Naive thymus-derived CD4-positive, alpha-beta T cell (primary cell): ENCODE measurements around the gene PRDM16. TPM values are rescaled to one million over a fixed set of nuclear protein-coding genes. Genes with fewer than 3 reads are reported as not detected.

Source experiments
- ATAC-seq: fragments of 150-1000 bp; cut with Tn5 transposase; 2 replicates; pipeline ENCODE4 v1.10.0; 2021; ENCODE audit warnings: mild to moderate bottlenecking, moderate library complexity
- CTCF ChIA-PET: fragments of 350-600 bp; sonication (Branson Sonifier 250); formaldehyde crosslinking; loops from one replicate; lab custom pipeline; 2021; ENCODE audit warnings: antibody characterized with exemption; lab: Charles Lee
- POLR2A ChIA-PET: fragments of 350-600 bp; sonication (Branson Sonifier 250); formaldehyde crosslinking; loops from one replicate; lab custom pipeline; 2021; ENCODE audit warnings: antibody characterized with exemption, inconsistent platforms; lab: Charles Lee
- DNase-seq, 9 donors: peaks; one replicate each; pipeline versions ENCODE4 v3.0.0 to v3.0.0-alpha.2; 2020 to 2022; ENCODE audit warnings: mixed read lengths in 1 of 9
- H3K27ac ChIP-seq: one replicate; pipeline ENCODE4 v1.7.0; 2013; ENCODE audit warnings: mild to moderate bottlenecking, low read depth, low read length, moderate library complexity
- H3K27me3 ChIP-seq, 2 donors: one replicate each; pipeline ENCODE4 v1.7.0; 2013; ENCODE audit warnings: low read length in 2 of 2, mild to moderate bottlenecking in 2 of 2, moderate library complexity in 2 of 2; ENCODE audit not compliant: control insufficient read depth in 2 of 2, insufficient read depth in 2 of 2
- H3K36me3 ChIP-seq, 3 experiments: 1 replicate in 2 of 3; 2 replicates in 1 of 3; pipeline ENCODE4 v1.7.0; 2013; ENCODE audit warnings: low read length in 3 of 3, mild to moderate bottlenecking in 3 of 3, moderate library complexity in 1 of 3; ENCODE audit not compliant: insufficient read depth in 3 of 3, control insufficient read depth in 2 of 3
- H3K4me1 ChIP-seq, 2 donors: one replicate each; pipeline ENCODE4 v1.7.0; 2013; ENCODE audit warnings: low read length in 2 of 2, mild to moderate bottlenecking in 2 of 2, moderate library complexity in 1 of 2; ENCODE audit not compliant: control insufficient read depth in 2 of 2, insufficient read depth in 2 of 2
- H3K4me3 ChIP-seq: 2 replicates; pipeline ENCODE4 v1.7.0; 2013; ENCODE audit warnings: mild to moderate bottlenecking, low read length
- H3K9me3 ChIP-seq, 3 experiments: 1 replicate in 2 of 3; 2 replicates in 1 of 3; pipeline ENCODE4 v1.7.0; 2013; ENCODE audit warnings: low read length in 3 of 3; ENCODE audit not compliant: control insufficient read depth in 2 of 3
- H3K27ac Mint-ChIP-seq, 9 donors: one replicate each; pipeline ENCODE4 v1.8.0; 2020 to 2022; ENCODE audit warnings: mixed read lengths in 9 of 9, mild to moderate bottlenecking in 8 of 9, moderate library complexity in 5 of 9, inconsistent platforms in 2 of 9
- H3K27me3 Mint-ChIP-seq, 5 donors: one replicate each; pipeline ENCODE4 v1.8.0; 2021 to 2022; ENCODE audit warnings: mixed read lengths in 5 of 5, mild to moderate bottlenecking in 1 of 5
- H3K36me3 Mint-ChIP-seq, 5 donors: one replicate each; pipeline ENCODE4 v1.8.0; 2020 to 2022; ENCODE audit warnings: mixed read lengths in 5 of 5, mild to moderate bottlenecking in 3 of 5, inconsistent platforms in 1 of 5
- H3K4me1 Mint-ChIP-seq, 7 donors: one replicate each; pipeline ENCODE4 v1.8.0; 2020 to 2022; ENCODE audit warnings: mixed read lengths in 7 of 7, mild to moderate bottlenecking in 3 of 7, inconsistent platforms in 1 of 7
- H3K4me3 Mint-ChIP-seq, 10 donors: one replicate each; pipeline ENCODE4 v1.8.0; 2020 to 2022; ENCODE audit warnings: mild to moderate bottlenecking in 10 of 10, mixed read lengths in 10 of 10, moderate library complexity in 6 of 10, inconsistent platforms in 2 of 10
- H3K9me3 Mint-ChIP-seq, 11 donors: one replicate each; pipeline ENCODE4 v1.8.0; 2020 to 2022; ENCODE audit warnings: mixed read lengths in 11 of 11, mild to moderate bottlenecking in 4 of 11, inconsistent platforms in 1 of 11, moderate library complexity in 1 of 11
- intact Hi-C, 2 donors: fragments of 100-400 bp; cut with micrococcal nuclease; formaldehyde crosslinking; loops; one replicate each; pipeline ENCODE4 v1.15.1; 2023
- polyA plus RNA-seq, 2 donors: library from polyadenylated mRNA; unstranded; fragments of 300-500 nt; fragmentation: Illumina TruSeq; gene quantifications; one replicate each; pipeline ENCODE4 v1.2.3, GENCODE V29; 2021
- total RNA-seq, 6 experiments: library from RNA in 5 of 6; stranded (reverse) in 5 of 6; gene quantifications; 1 replicate in 5 of 6; 2 replicates in 1 of 6; pipeline ENCODE4 v1.2.3 and lab custom pipeline; 2021 to 2026

The PRDM16 gene
- total and polyA plus RNA-seq, 7 experiments from 2014 or later = 0.05 to 0.61 (median 0.36) TPM; not detected in 2

DNA sequence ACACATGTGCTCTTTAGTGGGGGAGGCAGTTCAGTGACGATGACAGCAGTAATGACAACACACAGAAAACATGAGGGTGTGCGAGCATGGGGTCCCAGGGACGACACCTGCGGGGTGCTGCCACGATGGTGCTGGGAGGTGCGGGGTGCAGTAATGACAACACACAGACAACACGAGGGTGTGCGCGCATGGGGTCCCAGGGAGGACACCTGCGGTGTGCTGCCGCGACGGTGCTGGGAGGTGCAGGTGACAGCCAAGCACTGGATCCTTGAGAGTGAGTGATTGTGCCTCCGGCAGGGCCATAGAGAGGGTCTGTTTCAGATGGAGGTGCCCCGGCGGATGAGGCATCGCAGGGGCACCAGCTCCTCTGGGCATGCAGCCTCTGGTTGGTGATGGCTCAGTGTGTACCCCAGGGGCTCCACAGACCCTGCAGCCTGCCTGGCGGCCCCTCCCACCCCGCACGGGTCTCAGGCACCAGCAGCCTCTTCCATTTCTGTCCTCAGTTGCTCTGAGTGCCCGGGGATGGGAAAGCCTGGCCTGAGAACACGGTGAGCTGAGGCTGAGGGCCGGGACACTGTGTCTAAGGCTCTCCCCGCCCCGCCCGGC, 193.8 kb downstream of the PRDM16 start:
- Mint-ChIP-seq H3K4me1 (no peaks in the 10 kb centered on the region), H3K27ac (no peak overlapping the region), H3K4me3 (no peak overlapping the region), H3K27me3 (peaks cover 0 to 11% (median 0%) of the 10 kb centered on the region in 5 donors), H3K36me3 (no peaks in the 10 kb centered on the region), H3K9me3 (peaks cover 2 to 6% (median 4%) of the 10 kb centered on the region in 11 donors)
- Histone ChIP-seq H3K4me3 (no peak overlapping the region), H3K9me3 (no peaks in the 10 kb centered on the region), H3K4me1 (no peaks in the 10 kb centered on the region), H3K36me3 (no peaks in the 10 kb centered on the region), H3K27me3 (no peaks in the 10 kb centered on the region), H3K27ac (no peak overlapping the region)
- no peak for DNase-seq
- ChIA-PET POLR2A (no interaction called here), CTCF (no interaction called here)
- intact Hi-C loops = no loop called here
- no peak for ATAC-seq

DNA sequence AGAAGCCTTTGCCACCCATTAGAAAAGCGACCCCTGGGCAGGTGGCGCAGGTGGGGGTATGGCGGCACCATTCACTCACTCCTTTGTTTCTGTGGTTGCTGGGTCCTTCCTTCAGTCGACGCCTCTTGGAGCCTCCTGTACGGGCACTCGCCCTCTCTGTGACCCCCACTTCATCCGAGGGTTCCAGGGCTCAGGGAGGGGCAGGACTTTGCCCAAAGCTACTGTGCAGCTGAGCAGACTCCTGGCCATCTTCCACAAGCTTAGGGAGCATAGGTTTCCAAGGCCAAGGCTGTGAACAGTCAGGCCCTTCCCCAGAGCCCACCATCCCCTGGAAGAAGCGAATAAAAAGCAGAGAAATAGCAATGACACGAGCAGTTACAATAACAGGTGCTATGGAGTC, 194.8 kb downstream of the PRDM16 start:
- Histone ChIP-seq H3K4me1 (no peaks in the 10 kb centered on the region), H3K9me3 (no peaks in the 10 kb centered on the region), H3K27ac (no peak overlapping the region), H3K4me3 (no peak overlapping the region), H3K36me3 (no peaks in the 10 kb centered on the region), H3K27me3 (no peaks in the 10 kb centered on the region)
- peaks cover 0 to 11% (median 0%) of the 10 kb centered on the region in 5 donors for H3K27me3 Mint-ChIP-seq
- H3K27ac Mint-ChIP-seq = no peak overlapping the region
- H3K4me3 Mint-ChIP-seq = no peak overlapping the region
- ChIA-PET CTCF (no interaction called here), POLR2A (no interaction called here)
- no peaks in the 10 kb centered on the region for H3K4me1 Mint-ChIP-seq
- DNase-seq (no peak), ATAC-seq (no peak)
- intact Hi-C loops = no loop called here
- peaks cover 2 to 6% (median 4%) of the 10 kb centered on the region in 11 donors for H3K9me3 Mint-ChIP-seq
- H3K36me3 Mint-ChIP-seq = no peaks in the 10 kb centered on the region

DNA sequence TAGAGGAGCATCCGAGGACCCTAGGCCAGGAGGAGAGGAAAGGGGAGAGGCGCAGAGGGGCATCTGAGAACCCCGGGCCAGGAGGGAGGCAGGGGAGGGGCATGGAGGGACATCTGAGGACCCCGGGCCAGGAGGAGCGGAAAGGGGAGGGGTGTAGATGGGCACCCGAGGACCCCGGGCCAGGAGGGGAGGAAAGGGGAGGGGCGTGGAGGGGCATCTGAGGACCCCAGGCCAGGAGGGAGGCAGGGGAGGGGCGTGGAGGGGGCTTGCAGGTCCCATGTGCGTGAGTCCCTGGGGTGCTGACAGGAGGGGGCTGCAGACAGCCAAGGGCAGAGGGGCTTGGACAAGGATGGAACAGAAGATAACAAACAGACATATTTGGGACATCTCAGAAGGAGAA, 195.5 kb downstream of the PRDM16 start:
- no peaks in the 10 kb centered on the region for H3K36me3 Mint-ChIP-seq
- ChIA-PET POLR2A (no interaction called here), CTCF (no interaction called here)
- no peak for ATAC-seq
- intact Hi-C loops = no loop called here
- no peaks in the 10 kb centered on the region for H3K4me1 Mint-ChIP-seq
- no peak overlapping the region for H3K4me3 ChIP-seq
- H3K27me3 Mint-ChIP-seq = peaks cover 0 to 11% (median 0%) of the 10 kb centered on the region in 5 donors
- no peaks in the 10 kb centered on the region for H3K27me3 ChIP-seq
- H3K9me3 ChIP-seq = no peaks in the 10 kb centered on the region
- DNase-seq = no peak
- no peaks in the 10 kb centered on the region for H3K36me3 ChIP-seq
- H3K9me3 Mint-ChIP-seq = peaks cover 1 to 6% (median 4%) of the 10 kb centered on the region in 11 donors
- no peak overlapping the region for H3K27ac ChIP-seq
- no peaks in the 10 kb centered on the region for H3K4me1 ChIP-seq
- H3K4me3 Mint-ChIP-seq = no peak overlapping the region
- H3K27ac Mint-ChIP-seq = no peak overlapping the region

GRCh38 chr1:3265835-3266805, 197.1 kb downstream of the PRDM16 start:
- H3K27me3 ChIP-seq = no peaks in the 10 kb centered on the region
- Mint-ChIP-seq H3K9me3 (no peaks in the 10 kb centered on the region), H3K4me1 (peaks cover 0 to 5% (median 0%) of the 10 kb centered on the region in 7 donors), H3K27me3 (peaks cover 0 to 11% (median 0%) of the 10 kb centered on the region in 5 donors), H3K27ac (no peak overlapping the region), H3K36me3 (no peaks in the 10 kb centered on the region), H3K4me3 (no peak overlapping the region)
- H3K4me1 ChIP-seq = no peaks in the 10 kb centered on the region
- ChIA-PET POLR2A (no interaction called here), CTCF (no interaction called here)
- intact Hi-C loops = no loop called here
- DNase-seq = no peak
- no peaks in the 10 kb centered on the region for H3K36me3 ChIP-seq
- no peak overlapping the region for H3K4me3 ChIP-seq
- no peak for ATAC-seq
- H3K9me3 ChIP-seq = no peaks in the 10 kb centered on the region
- H3K27ac ChIP-seq = no peak overlapping the region

GRCh38 chr1:3266870-3267549, 198.0 kb downstream of the PRDM16 start:
- ATAC-seq (no peak), DNase-seq (no peak)
- Histone ChIP-seq H3K4me3 (no peak overlapping the region), H3K36me3 (no peaks in the 10 kb centered on the region), H3K27ac (no peak overlapping the region), H3K4me1 (no peaks in the 10 kb centered on the region), H3K27me3 (no peaks in the 10 kb centered on the region), H3K9me3 (no peaks in the 10 kb centered on the region)
- Mint-ChIP-seq H3K27ac (no peak overlapping the region), H3K4me1 (peaks cover 0 to 5% (median 0%) of the 10 kb centered on the region in 7 donors), H3K36me3 (no peaks in the 10 kb centered on the region), H3K9me3 (no peaks in the 10 kb centered on the region), H3K27me3 (peaks cover 0 to 11% (median 0%) of the 10 kb centered on the region in 5 donors), H3K4me3 (no peak overlapping the region)
- CTCF ChIA-PET = no interaction called here
- intact Hi-C loops = no loop called here
- POLR2A ChIA-PET = no interaction called here

DNA sequence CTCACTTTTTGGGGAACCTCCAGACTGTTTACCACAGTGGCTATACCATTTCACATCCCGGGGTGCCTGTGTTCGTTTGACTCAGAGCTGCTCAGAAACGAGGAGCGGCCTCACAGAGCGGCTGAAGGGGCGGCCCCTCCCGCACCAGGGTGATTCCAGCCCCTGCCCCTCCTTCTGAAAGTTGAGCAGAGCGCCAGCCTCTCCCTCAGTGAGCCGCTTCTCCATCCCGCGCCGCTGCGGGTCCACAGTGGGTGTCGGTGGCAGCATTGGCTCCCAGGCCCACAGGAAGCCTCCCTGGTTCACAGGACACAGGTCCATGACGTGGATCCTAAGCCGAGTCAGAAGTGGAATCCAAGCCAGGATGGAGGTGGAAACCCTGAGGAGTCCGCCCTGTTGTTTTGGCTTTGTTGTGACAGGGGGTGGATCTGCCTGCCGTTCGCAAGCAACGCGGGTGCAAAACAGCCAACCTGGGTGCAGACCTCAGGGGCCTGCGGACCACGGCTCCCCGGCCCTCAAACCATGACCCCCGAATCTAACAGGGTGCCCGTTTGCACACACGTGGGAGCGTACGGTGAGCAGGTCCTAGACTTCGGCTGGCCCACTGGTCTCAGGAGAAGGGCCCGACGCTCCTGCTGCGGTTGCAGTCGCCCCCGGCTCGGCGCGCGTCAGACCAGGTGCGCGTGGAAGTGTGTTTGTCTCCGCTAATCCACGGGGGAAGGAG, 198.7 kb downstream of the PRDM16 start:
- no peak overlapping the region for H3K27ac Mint-ChIP-seq
- Histone ChIP-seq H3K4me1 (no peaks in the 10 kb centered on the region), H3K4me3 (no peak overlapping the region), H3K27ac (no peak overlapping the region), H3K36me3 (no peaks in the 10 kb centered on the region), H3K27me3 (no peaks in the 10 kb centered on the region), H3K9me3 (no peaks in the 10 kb centered on the region)
- H3K4me1 Mint-ChIP-seq = peaks cover 0 to 5% (median 0%) of the 10 kb centered on the region in 7 donors
- no peaks in the 10 kb centered on the region for H3K36me3 Mint-ChIP-seq
- ATAC-seq (no peak), DNase-seq (no peak)
- H3K27me3 Mint-ChIP-seq = peaks cover 0 to 11% (median 0%) of the 10 kb centered on the region in 5 donors
- CTCF ChIA-PET = no interaction called here
- POLR2A ChIA-PET = no interaction called here
- H3K4me3 Mint-ChIP-seq = no peak overlapping the region
- no peaks in the 10 kb centered on the region for H3K9me3 Mint-ChIP-seq
- intact Hi-C loops = no loop called here
